ENCODE measurements around the gene FGFR2. TPM values are rescaled to one million over a fixed set of nuclear protein-coding genes. Genes with fewer than 3 reads are reported as not detected.

The FGFR2 gene
- total RNA-seq, 4 donors from 2014 or later, result 22.5 to 58.0 (median 44.4) TPM

DNA sequence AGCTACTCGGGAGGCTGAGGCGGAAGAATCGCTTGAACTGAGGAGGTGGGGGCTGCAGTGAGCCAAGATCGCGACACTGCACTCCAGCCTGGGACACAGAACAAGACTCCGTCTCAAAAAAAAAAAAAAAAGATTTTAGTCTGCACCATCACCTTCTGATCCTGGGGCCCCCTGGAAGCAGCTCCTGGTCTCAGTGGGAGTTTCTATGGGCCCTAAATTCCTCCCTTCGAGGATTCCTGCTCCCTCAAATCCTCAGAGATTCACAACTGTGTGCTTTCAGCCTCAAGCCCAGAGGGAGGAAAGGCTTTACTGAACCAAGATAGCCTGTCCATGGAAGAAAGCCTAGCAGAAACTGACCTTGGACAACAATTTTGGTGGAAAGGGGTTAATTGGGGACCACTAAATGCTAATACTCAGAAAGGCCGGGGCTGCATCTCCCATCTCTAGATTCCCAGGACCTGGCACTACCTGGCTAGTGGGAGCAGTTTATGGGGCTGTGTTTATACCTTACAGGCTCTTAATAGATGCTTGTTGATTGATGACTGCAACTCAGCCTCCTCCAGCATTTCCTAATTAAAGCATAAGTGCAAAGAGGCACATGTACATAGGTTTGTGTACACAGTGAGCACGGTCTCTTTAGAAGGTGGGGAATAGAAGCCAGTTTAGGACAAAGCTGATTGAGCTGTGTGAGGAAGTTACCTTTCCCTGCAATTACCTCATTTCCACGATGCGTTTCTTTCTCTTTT, 9.2 kb upstream of the FGFR2 start:
- Histone ChIP-seq H3K9me3 (no peaks in the 10 kb centered on the region), H3K4me1 (peaks cover 0 to 29% (median 8%) of the 10 kb centered on the region in 3 donors), H3K27ac (peak overlapping the region in 1 of 4 donors; percentile 50), H3K4me3 (no peak overlapping the region), H3K36me3 (no peaks in the 10 kb centered on the region), H3K27me3 (peaks cover 0 to 36% (median 0%) of the 10 kb centered on the region in 4 donors)
- no peak for DNase-seq
- intact Hi-C loops (cut with DNase I), result loop anchor here (5.0 kb wide), 1 partner anchor 660 kb away; no protein-coding TSS in a partner anchor
- WGBS, 2 donors, result 66 to 72% methylated on average over 10 to 11 of the region's 11 CpGs
- TF ChIP-seq POLR2A (IDR thresholded peaks at IDR 0.05), result no peak
- TF ChIP-seq, protein P1, sequence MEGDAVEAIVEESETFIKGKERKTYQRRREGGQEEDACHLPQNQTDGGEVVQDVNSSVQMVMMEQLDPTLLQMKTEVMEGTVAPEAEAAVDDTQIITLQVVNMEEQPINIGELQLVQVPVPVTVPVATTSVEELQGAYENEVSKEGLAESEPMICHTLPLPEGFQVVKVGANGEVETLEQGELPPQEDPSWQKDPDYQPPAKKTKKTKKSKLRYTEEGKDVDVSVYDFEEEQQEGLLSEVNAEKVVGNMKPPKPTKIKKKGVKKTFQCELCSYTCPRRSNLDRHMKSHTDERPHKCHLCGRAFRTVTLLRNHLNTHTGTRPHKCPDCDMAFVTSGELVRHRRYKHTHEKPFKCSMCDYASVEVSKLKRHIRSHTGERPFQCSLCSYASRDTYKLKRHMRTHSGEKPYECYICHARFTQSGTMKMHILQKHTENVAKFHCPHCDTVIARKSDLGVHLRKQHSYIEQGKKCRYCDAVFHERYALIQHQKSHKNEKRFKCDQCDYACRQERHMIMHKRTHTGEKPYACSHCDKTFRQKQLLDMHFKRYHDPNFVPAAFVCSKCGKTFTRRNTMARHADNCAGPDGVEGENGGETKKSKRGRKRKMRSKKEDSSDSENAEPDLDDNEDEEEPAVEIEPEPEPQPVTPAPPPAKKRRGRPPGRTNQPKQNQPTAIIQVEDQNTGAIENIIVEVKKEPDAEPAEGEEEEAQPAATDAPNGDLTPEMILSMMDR (IDR thresholded peaks at IDR 0.05), result no peak

DNA sequence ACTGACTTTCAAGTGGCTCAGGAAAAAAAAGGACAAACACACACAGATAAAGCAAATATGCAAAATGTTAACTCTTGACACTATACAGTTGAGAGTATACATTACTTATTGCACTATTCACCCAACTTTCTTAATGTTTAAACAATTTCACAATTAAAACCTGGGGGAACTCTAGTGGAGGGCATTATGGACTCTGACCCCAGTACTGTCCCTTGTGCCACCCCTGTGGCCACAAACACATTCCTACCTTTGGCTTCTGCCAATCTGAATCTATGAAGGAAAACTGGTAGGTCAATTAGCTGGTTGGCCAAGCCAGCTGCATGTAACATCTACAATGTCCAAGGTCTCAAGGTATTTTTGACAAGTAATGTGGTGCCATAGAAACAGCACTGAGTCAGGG, 7.5 kb upstream of the FGFR2 start:
- Histone ChIP-seq H3K9me3 (no peaks in the 10 kb centered on the region), H3K27ac (no peak overlapping the region), H3K36me3 (no peaks in the 10 kb centered on the region), H3K4me3 (no peak overlapping the region), H3K27me3 (peaks cover 0 to 50% (median 0%) of the 10 kb centered on the region in 4 donors), H3K4me1 (peaks cover 0 to 17% (median 8%) of the 10 kb centered on the region in 3 donors)
- TF ChIP-seq, protein P1 (IDR thresholded peaks at IDR 0.05), result no peak
- no peak for TF ChIP-seq POLR2A (IDR thresholded peaks at IDR 0.05)
- no peak for DNase-seq
- intact Hi-C loops (cut with DNase I), result loop anchor here (5.0 kb wide), 1 partner anchor 658 kb away; no protein-coding TSS in a partner anchor

DNA sequence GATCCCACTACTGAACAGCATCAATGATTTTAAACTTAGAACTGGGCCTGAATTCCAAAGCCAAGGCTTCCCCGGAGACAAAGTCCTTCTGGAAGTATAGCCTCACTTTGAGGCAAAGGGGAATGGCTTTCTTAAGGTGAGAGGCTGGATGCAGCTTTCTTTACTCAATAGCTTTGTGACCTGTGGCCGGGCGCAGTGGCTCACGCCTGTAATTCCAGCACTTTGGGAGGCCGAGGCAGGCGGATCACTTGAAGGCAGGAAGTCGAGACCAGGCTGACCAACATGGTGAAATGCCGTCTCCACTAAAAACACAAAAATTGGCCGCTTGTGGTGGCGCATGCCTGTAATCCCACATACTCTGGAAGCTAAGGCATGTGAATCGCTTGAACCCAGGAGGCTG, 3.2 kb upstream of the FGFR2 start:
- H3K27ac ChIP-seq, result no peak overlapping the region
- TF ChIP-seq, protein P1 (IDR thresholded peaks at IDR 0.05), result no peak
- no peak for TF ChIP-seq POLR2A (IDR thresholded peaks at IDR 0.05)

DNA sequence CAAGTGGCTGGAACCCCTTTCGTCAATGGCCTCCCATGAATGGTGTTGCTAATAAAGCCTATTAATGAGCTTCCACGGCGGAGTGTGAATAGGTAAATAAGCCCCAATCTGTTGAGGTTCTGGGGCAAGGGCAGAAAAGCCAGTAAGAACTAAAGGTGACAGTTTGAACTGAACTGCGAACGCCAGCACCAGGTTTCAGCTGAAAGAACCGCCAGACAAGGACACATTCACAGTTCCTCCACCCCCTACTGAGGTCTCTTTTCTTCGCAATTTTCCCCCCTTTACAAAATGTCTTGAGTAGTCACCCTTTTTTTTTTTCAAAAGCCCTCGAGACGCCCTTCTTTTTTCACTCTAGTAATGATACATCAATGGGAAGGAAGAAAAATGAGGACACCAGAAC, 2.4 kb upstream of the FGFR2 start:
- Histone ChIP-seq H3K36me3 (no peaks in the 10 kb centered on the region), H3K27ac (no peak overlapping the region), H3K4me1 (peaks cover 6 to 31% (median 8%) of the 10 kb centered on the region in 3 donors), H3K27me3 (peaks cover 0 to 53% (median 0%) of the 10 kb centered on the region in 4 donors), H3K4me3 (no peak overlapping the region), H3K9me3 (no peaks in the 10 kb centered on the region)
- TF ChIP-seq POLR2A (IDR thresholded peaks at IDR 0.05), result no peak
- TF ChIP-seq, protein P1 (IDR thresholded peaks at IDR 0.05), result no peak
- 72 to 75% methylated on average over 9 of the region's 9 CpGs for WGBS, 2 donors
- DNase-seq, result no peak
- intact Hi-C loops (cut with DNase I), result no loop called here

More for the DNA sequence above, 3.2 kb upstream of the FGFR2 start:
- no peak for DNase-seq
- Histone ChIP-seq H3K27me3 (peaks cover 0 to 45% (median 0%) of the 10 kb centered on the region in 4 donors), H3K36me3 (no peaks in the 10 kb centered on the region), H3K9me3 (no peaks in the 10 kb centered on the region), H3K4me1 (peaks cover 4 to 22% (median 5%) of the 10 kb centered on the region in 3 donors), H3K4me3 (no peak overlapping the region)
- intact Hi-C loops (cut with DNase I), result no loop called here
- WGBS, 2 donors, result 79 to 83% methylated on average over 3 to 5 of the region's 11 CpGs

DNA sequence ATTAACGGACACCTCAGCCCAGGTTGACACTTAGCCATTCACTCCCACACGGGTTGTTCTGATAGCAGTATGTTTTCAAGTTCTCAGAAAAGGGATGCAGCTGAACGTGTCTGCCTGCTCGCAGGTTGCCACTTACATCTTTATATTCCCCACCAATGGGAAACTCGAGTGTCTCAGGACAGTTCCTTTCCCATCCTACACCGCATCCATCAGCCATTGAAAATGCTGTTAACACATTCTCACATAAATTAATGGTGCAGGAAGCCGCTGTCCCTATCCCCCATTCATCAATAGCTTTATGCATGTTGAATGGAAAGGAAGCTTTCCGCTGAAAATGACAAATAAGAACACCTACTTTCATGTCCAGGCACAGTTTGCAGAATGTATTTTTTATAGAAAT, 1.7 kb upstream of the FGFR2 start:
- DNase-seq, result no peak
- TF ChIP-seq, protein P1 (IDR thresholded peaks at IDR 0.05), result no peak
- TF ChIP-seq POLR2A (IDR thresholded peaks at IDR 0.05), result no peak
- intact Hi-C loops (cut with DNase I), result no loop called here
- Histone ChIP-seq H3K36me3 (no peaks in the 10 kb centered on the region), H3K27ac (no peak overlapping the region), H3K27me3 (peaks cover 0 to 59% (median 0%) of the 10 kb centered on the region in 4 donors), H3K4me3 (no peak overlapping the region), H3K4me1 (peaks cover 8 to 38% (median 9%) of the 10 kb centered on the region in 3 donors), H3K9me3 (no peaks in the 10 kb centered on the region)
- 54 to 61% methylated on average over 8 of the region's 8 CpGs for WGBS, 2 donors
